Activated B cell treated with CpG ODN at 0.5 μM for 24 hours (primary cell): ENCODE results near the gene MIPEP. TPM values are rescaled to one million over a fixed set of nuclear protein-coding genes. Genes with fewer than 3 reads are reported as not detected.

ENCODE experiments used
- ATAC-seq: fragments of 200-7000 bp; cut with Tn5 transposase; one replicate; pipeline ENCODE4 v1.10.0; 2021; ENCODE audit warnings: low read depth, mild to moderate bottlenecking, moderate library complexity
- CTCF ChIA-PET: fragments of 350-600 bp; sonication (Branson Sonifier 250); formaldehyde crosslinking; loops from one replicate; lab custom pipeline; 2021; ENCODE audit warnings: antibody characterized with exemption; lab: Charles Lee
- POLR2A ChIA-PET: fragments of 350-600 bp; sonication (Branson Sonifier 250); formaldehyde crosslinking; loops from one replicate; lab custom pipeline; 2021; ENCODE audit warnings: antibody characterized with exemption; lab: Charles Lee
- DNase-seq: peaks from one replicate; pipeline ENCODE4 v3.0.0; 2022
- H3K27ac Mint-ChIP-seq: one replicate; pipeline ENCODE4 v1.8.0; 2020; ENCODE audit warnings: mixed read lengths
- H3K27me3 Mint-ChIP-seq: one replicate; pipeline ENCODE4 v1.8.0; 2021; ENCODE audit warnings: mixed read lengths
- H3K36me3 Mint-ChIP-seq: one replicate; pipeline ENCODE4 v1.8.0; 2021; ENCODE audit warnings: low read depth, mixed read lengths
- H3K4me1 Mint-ChIP-seq: one replicate; pipeline ENCODE4 v1.8.0; 2021; ENCODE audit warnings: mixed read lengths
- H3K4me3 Mint-ChIP-seq: one replicate; pipeline ENCODE4 v1.8.0; 2020; ENCODE audit warnings: mild to moderate bottlenecking, mixed read lengths
- H3K9me3 Mint-ChIP-seq: one replicate; pipeline ENCODE4 v1.8.0; 2020; ENCODE audit warnings: mixed read lengths
- intact Hi-C: fragments of 100-400 bp; cut with micrococcal nuclease; formaldehyde crosslinking; loops from one replicate; pipeline ENCODE4 v1.15.1; 2024
- total RNA-seq: library from RNA; stranded (reverse); gene quantifications from 2 replicates; pipeline ENCODE4 v1.2.3, GENCODE V29; 2022
- TF ChIP-seq, protein P1 (sequence below): fragments of 200-600 bp; IDR thresholded peaks from one replicate; pipeline ENCODE4 v1.8.0; 2022; ENCODE audit warnings: antibody characterized with exemption, mild to moderate bottlenecking

Gene MIPEP
- total RNA-seq, 1 donor from 2014 or later: 19.7 TPM

DNA sequence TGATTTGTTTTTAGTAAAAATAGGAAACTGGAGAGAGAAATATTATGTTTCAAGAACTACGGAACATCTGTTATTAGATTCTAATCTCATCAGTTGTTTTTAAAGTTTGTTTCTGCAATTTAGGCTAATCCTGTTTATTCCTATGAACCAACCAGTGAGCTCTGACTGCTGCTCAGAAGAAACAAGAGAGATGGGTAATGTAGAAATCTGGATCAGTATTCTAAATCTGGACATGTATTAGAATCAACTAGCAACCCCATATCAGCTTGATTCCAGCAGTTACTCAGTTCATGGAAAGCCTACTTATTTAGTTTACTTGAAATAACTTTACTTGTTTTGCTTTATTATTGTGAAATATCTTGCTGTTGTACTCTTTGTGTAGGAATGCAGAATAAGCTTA lies 203.8 kb downstream of the MIPEP start:
- Mint-ChIP-seq H3K4me3 (no peak overlapping the region), H3K36me3 (no peaks in the 10 kb centered on the region), H3K9me3 (peaks cover 13% of the 10 kb centered on the region), H3K4me1 (no peaks in the 10 kb centered on the region), H3K27ac (no peak overlapping the region), H3K27me3 (peaks cover 10% of the 10 kb centered on the region)
- intact Hi-C loops: no loop called here
- TF ChIP-seq, protein P1, sequence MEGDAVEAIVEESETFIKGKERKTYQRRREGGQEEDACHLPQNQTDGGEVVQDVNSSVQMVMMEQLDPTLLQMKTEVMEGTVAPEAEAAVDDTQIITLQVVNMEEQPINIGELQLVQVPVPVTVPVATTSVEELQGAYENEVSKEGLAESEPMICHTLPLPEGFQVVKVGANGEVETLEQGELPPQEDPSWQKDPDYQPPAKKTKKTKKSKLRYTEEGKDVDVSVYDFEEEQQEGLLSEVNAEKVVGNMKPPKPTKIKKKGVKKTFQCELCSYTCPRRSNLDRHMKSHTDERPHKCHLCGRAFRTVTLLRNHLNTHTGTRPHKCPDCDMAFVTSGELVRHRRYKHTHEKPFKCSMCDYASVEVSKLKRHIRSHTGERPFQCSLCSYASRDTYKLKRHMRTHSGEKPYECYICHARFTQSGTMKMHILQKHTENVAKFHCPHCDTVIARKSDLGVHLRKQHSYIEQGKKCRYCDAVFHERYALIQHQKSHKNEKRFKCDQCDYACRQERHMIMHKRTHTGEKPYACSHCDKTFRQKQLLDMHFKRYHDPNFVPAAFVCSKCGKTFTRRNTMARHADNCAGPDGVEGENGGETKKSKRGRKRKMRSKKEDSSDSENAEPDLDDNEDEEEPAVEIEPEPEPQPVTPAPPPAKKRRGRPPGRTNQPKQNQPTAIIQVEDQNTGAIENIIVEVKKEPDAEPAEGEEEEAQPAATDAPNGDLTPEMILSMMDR: no peak
- DNase-seq (no peak), ATAC-seq (no peak)
- ChIA-PET POLR2A (no interaction called here), CTCF (no interaction called here)

DNA sequence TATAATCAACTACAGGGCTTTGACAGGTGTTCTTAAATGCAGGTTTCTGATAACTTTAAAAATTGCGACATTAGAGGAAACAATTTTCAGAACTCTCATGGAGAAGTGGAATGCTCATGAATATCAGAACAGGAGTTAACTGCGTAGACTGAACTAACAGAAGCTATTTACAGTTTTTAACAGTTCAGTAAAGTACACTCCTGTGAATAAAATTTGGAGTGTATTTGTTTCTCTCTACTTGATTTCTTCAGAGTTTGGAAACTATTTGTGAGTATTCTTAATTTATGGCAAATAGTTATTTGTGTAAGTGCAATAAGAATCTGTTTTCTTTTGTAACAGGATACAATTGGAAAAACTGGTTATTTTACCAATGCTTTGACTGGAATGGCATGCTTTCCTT lies 204.6 kb downstream of the MIPEP start:
- TF ChIP-seq, protein P1: no peak
- peaks cover 12% of the 10 kb centered on the region for H3K27me3 Mint-ChIP-seq
- H3K27ac Mint-ChIP-seq: no peak overlapping the region
- peaks cover 13% of the 10 kb centered on the region for H3K9me3 Mint-ChIP-seq
- ChIA-PET CTCF (no interaction called here), POLR2A (no interaction called here)
- no peak overlapping the region for H3K4me3 Mint-ChIP-seq
- intact Hi-C loops: no loop called here
- ATAC-seq: no peak
- H3K4me1 Mint-ChIP-seq: no peaks in the 10 kb centered on the region
- no peaks in the 10 kb centered on the region for H3K36me3 Mint-ChIP-seq
- no peak for DNase-seq

GRCh38 chr13:23683084-23683483 lies 206.1 kb downstream of the MIPEP start:
- no peak overlapping the region for H3K4me3 Mint-ChIP-seq
- H3K36me3 Mint-ChIP-seq: no peaks in the 10 kb centered on the region
- peaks cover 16% of the 10 kb centered on the region for H3K27me3 Mint-ChIP-seq
- peaks cover 13% of the 10 kb centered on the region for H3K9me3 Mint-ChIP-seq
- H3K27ac Mint-ChIP-seq: no peak overlapping the region
- no peaks in the 10 kb centered on the region for H3K4me1 Mint-ChIP-seq
- DNase-seq (no peak), ATAC-seq (no peak)
- TF ChIP-seq, protein P1: no peak
- intact Hi-C loops: no loop called here
- POLR2A ChIA-PET: no interaction called here
- CTCF ChIA-PET: no interaction called here

DNA sequence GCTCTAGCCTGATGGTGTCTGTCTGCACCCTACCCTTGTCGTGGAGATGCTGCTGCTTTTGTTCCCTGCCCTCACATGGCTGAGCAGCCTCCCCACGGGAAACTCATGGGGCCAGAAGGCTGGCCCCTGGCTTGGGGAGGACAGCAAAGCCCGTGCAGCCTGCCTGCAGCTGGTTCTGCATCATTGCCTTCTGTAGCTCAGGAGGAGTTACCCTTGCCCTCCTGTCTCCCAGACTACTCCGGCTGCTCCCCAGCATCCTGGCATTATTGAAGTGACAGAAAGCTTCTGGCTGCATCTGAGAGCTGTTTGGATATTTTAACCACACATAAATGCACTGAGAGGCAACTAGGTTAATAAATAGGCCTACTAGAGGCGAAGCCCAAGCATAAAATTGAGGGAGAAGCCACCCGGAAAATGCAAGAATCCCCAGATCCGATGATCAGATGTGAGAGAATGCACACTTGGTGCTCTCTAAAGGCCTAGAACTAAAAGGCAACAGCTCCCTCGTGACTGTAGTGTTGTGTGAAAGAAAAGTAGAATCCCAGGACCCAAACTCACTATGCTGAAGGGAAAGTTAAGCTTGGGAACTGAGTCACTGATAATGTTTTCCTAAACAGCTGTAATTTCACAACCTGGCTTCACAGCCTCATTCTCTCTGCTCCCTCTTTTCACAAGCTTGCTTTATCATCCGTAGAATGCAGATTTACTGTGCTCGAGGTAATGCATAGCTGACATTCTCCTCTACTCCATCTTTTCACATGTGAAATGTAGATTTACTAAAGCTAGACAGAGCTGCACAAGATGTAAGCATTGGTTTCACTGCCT lies 208.1 kb downstream of the MIPEP start:
- no peaks in the 10 kb centered on the region for H3K4me1 Mint-ChIP-seq
- peaks cover 19% of the 10 kb centered on the region for H3K27me3 Mint-ChIP-seq
- no peak overlapping the region for H3K4me3 Mint-ChIP-seq
- intact Hi-C loops: no loop called here
- ChIA-PET CTCF (no interaction called here), POLR2A (no interaction called here)
- no peaks in the 10 kb centered on the region for H3K36me3 Mint-ChIP-seq
- TF ChIP-seq, protein P1: no peak
- H3K27ac Mint-ChIP-seq: no peak overlapping the region
- no peak for DNase-seq
- ATAC-seq: no peak
- peaks cover 13% of the 10 kb centered on the region for H3K9me3 Mint-ChIP-seq

Other genes with a start within 250 kb of the MIPEP start
- gene C1QTNF9B, start 8.1 kb upstream of the MIPEP start, total RNA-seq: not detected in 2 replicates